K562 (cell line): Measurements from ENCODE around the gene GFI1B. TPM values are rescaled to one million over a fixed set of nuclear protein-coding genes. Genes with fewer than 3 reads are reported as not detected.

Source experiments
- ARID1B ChIP-seq: fragments of 450-650 bp; IDR thresholded peaks from 2 replicates; pipeline ENCODE4 v1.6.1; 2016; ENCODE audit warnings: antibody characterized with exemption, mild to moderate bottlenecking, inconsistent platforms
- CEBPG ChIP-seq, 3 experiments: fragments of 200-800 bp in 1 of 3; sonication (Bioruptor generic) in 1 of 3; sonication (generic) in 1 of 3; formaldehyde crosslinking in 1 of 3; IDR thresholded peaks in 2 of 3; conservative IDR thresholded peaks in 1 of 3; 2 replicates each; pipeline versions ENCODE4 v1.6.1 to v1.8.0; 2016 to 2022; ENCODE audit warnings: missing compliant biosample characterization in 2 of 3, missing genetic modification characterization in 2 of 3, mild to moderate bottlenecking in 1 of 3, missing genetic modification reagents in 1 of 3
- DIDO1 ChIP-seq: fragments of 450-650 bp; IDR thresholded peaks from 2 replicates; pipeline ENCODE4 v1.6.1; 2016; ENCODE audit warnings: low read depth, missing biosample characterization, missing genetic modification characterization
- E2F4 ChIP-seq: sonication (generic); formaldehyde crosslinking; IDR thresholded peaks from 2 replicates; pipeline ENCODE4 v1.8.0; 2022; ENCODE audit warnings: mild to moderate bottlenecking, low read depth, missing genetic modification reagents
- FOXJ3 ChIP-seq: sonication (generic); formaldehyde crosslinking; IDR thresholded peaks from 2 replicates; pipeline ENCODE4 v1.4.0; 2020; ENCODE audit warnings: mild to moderate bottlenecking, missing genetic modification reagents
- FOXO4 ChIP-seq: fragments of 450-650 bp; formaldehyde crosslinking; IDR thresholded peaks from 2 replicates; pipeline ENCODE4 v1.4.0; 2020; ENCODE audit warnings: mild to moderate bottlenecking, moderate library complexity
- GABPB2 ChIP-seq: fragments of 250-450 bp; sonication (Bioruptor Pico); conservative IDR thresholded peaks from 2 replicates; pipeline ENCODE4 v1.5.1; 2021; ENCODE audit warnings: mild to moderate bottlenecking
- HDAC1 ChIP-seq, 2 experiments: fragments of 450-650 bp; IDR thresholded peaks; 2 replicates each; pipeline ENCODE4 v1.6.1; 2016 to 2017; ENCODE audit warnings: inconsistent platforms in 1 of 2, mild to moderate bottlenecking in 1 of 2, moderate library complexity in 1 of 2
- KAT8 ChIP-seq: fragments of 450-650 bp; IDR thresholded peaks from 2 replicates; pipeline ENCODE4 v1.6.1; 2016; ENCODE audit warnings: low read depth, mild to moderate bottlenecking
- KDM2B ChIP-seq: fragments of 250-450 bp; sonication (Bioruptor Pico); IDR thresholded peaks from 2 replicates; pipeline ENCODE4 v1.8.0; 2021; ENCODE audit warnings: mild to moderate bottlenecking, moderate library complexity
- KHSRP ChIP-seq: fragments of 450-650 bp; IDR thresholded peaks from 2 replicates; pipeline ENCODE4 v1.6.1; 2017
- KLF16 ChIP-seq: IDR thresholded peaks from 2 replicates; pipeline ENCODE4 v1.6.1; 2016; ENCODE audit warnings: antibody characterized with exemption
- NCOA6 ChIP-seq: fragments of 450-650 bp; IDR thresholded peaks from 2 replicates; pipeline ENCODE4 v1.6.1; 2017; ENCODE audit warnings: mild to moderate bottlenecking
- NR0B1 ChIP-seq: fragments of 450-650 bp; IDR thresholded peaks from one replicate; pipeline ENCODE4 v1.6.1; 2018; ENCODE audit warnings: mild to moderate bottlenecking, moderate library complexity; ENCODE audit not compliant: partially characterized antibody
- NR3C1 ChIP-seq: sonication (generic); formaldehyde crosslinking; IDR thresholded peaks from 2 replicates; pipeline ENCODE4 v1.8.1; 2022; ENCODE audit warnings: missing genetic modification reagents
- PHF20 ChIP-seq: fragments of 450-650 bp; IDR thresholded peaks from 2 replicates; pipeline ENCODE4 v1.6.1; 2018; ENCODE audit not compliant: partially characterized antibody
- SAFB2 ChIP-seq: fragments of 200-400 bp; formaldehyde crosslinking; IDR thresholded peaks from 2 replicates; pipeline ENCODE4 v1.6.1; 2018; ENCODE audit warnings: borderline replicate concordance, low read length, low read depth, moderate library complexity; ENCODE audit not compliant: severe bottlenecking
- TRIM24 ChIP-seq, 2 experiments: fragments of 450-650 bp; IDR thresholded peaks; 2 replicates each; pipeline ENCODE4 v1.6.1; 2016
- ZBTB17 ChIP-seq: fragments of 450-650 bp; formaldehyde crosslinking; IDR thresholded peaks from 2 replicates; pipeline ENCODE4 v1.4.0; 2020; ENCODE audit warnings: mild to moderate bottlenecking
- ZZZ3 ChIP-seq: fragments of 450-650 bp; IDR thresholded peaks from 2 replicates; pipeline ENCODE4 v1.6.1; 2016; ENCODE audit warnings: antibody characterized with exemption, mild to moderate bottlenecking, moderate library complexity
- polyA plus RNA-seq, 8 experiments: library from polyadenylated mRNA; depleted of rRNA in 4 of 8; stranded (reverse) in 5 of 8; unstranded in 3 of 8; fragments of >200 nt; fragmentation: Nextera tagmentation in 2 of 8; fragmentation: Illumina TruSeq in 1 of 8; extraction: Ambion mirVana in 2 of 8; extraction: Trizol in 1 of 8; gene quantifications; 2 replicates each; pipeline versions ENCODE4 v1.2.1 to v1.2.3, GENCODE V29; 2011 to 2014; ENCODE audit warnings: inconsistent platforms in 1 of 8, missing spikeins in 1 of 8
- total RNA-seq, 7 experiments: library from RNA; depleted of rRNA in 6 of 7; stranded (reverse); fragments of >200 nt in 6 of 7; fragmentation: Illumina TruSeq in 2 of 7; extraction: Trizol in 2 of 7; gene quantifications; 2 replicates each; pipeline versions ENCODE4 v1.2.1 to v1.2.3, GENCODE V29; 2011 to 2021; ENCODE audit warnings: low replicate concordance in 1 of 7
- TF ChIP-seq, protein P1 (sequence below): fragments of 450-650 bp; formaldehyde crosslinking; IDR thresholded peaks from 2 replicates; pipeline ENCODE4 v1.4.0; 2020; ENCODE audit warnings: mild to moderate bottlenecking, moderate library complexity
- TF ChIP-seq, protein P2 (sequence below): sonication (generic); formaldehyde crosslinking; IDR thresholded peaks from 2 replicates; pipeline ENCODE4 v1.8.0; 2022; ENCODE audit warnings: missing genetic modification reagents, mild to moderate bottlenecking, borderline replicate concordance

The GFI1B gene
- total and polyA plus RNA-seq, 9 of the 15 experiments (the other 6 are each of a cell fraction or from before 2014, with no cell fraction given), result 8.0 to 75.7 (median 34.5) TPM

DNA sequence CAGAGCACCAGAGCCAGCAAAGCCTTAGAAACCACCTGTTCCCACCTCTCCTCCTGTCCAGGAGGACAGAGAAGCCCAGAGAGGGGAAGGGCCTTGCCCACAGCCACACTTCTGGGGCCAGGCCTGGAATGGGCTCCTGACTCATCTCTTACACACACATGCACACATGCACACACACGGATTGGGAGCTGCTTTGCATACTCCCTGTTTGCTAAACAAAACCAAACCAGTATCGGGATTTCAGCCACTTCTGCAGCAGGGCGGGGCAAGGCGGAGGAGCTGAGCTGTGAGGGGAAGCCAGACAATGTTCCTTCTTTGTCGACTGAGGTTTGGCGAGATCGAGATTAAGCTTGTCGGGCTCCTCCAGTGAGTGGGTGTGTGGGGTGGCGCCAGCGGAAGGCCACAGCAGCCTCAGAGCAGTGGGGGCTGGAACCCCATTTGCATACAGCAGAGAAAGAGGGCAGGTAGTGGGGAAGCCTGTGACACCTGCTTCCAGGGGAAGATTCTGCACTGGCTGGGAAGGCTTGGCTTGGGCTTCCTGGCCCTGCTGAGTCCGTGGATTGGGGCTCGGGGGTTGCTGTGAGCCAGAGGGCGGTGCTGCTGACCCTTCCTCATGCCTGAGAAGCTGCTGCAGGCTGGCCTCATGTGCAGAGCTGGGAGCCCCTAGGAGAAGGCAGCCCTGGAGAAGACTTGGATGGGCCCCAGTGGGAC, 16.1 kb downstream of the GFI1B start (continued):
- TF ChIP-seq ZBTB17 (CRISPR knock-in tag), result no peak
- TF ChIP-seq FOXJ3 (CRISPR knock-in tag), result no peak
- no peak for TF ChIP-seq KHSRP
- no peak for TF ChIP-seq NR3C1 (CRISPR knock-in tag)
- no peak for TF ChIP-seq KDM2B (CRISPR knock-in tag)
- TF ChIP-seq E2F4 (CRISPR knock-in tag), result no peak
- peak; percentile 86 for TF ChIP-seq KLF16
- TF ChIP-seq, protein P1, sequence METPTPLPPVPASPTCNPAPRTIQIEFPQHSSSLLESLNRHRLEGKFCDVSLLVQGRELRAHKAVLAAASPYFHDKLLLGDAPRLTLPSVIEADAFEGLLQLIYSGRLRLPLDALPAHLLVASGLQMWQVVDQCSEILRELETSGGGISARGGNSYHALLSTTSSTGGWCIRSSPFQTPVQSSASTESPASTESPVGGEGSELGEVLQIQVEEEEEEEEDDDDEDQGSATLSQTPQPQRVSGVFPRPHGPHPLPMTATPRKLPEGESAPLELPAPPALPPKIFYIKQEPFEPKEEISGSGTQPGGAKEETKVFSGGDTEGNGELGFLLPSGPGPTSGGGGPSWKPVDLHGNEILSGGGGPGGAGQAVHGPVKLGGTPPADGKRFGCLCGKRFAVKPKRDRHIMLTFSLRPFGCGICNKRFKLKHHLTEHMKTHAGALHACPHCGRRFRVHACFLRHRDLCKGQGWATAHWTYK (CRISPR knock-in tag), result no peak
- no peak for TF ChIP-seq PHF20
- TF ChIP-seq KAT8, result no peak
- peak; percentile 89 for TF ChIP-seq ARID1B
- no peak for TF ChIP-seq SAFB2
- no peak for TF ChIP-seq ZZZ3
- TF ChIP-seq NR0B1, result no peak
- TF ChIP-seq TRIM24 (IDR thresholded peaks at IDR 0.05), result peak; percentile 22 to 71; a peak in 3 of 4 replicates
- no peak for TF ChIP-seq GABPB2 (CRISPR knock-in tag)
- TF ChIP-seq HDAC1 (IDR thresholded peaks at IDR 0.05), result peak in 1 of 2 experiments; percentile 96; a peak in 2 of 4 replicates
- TF ChIP-seq, protein P2, sequence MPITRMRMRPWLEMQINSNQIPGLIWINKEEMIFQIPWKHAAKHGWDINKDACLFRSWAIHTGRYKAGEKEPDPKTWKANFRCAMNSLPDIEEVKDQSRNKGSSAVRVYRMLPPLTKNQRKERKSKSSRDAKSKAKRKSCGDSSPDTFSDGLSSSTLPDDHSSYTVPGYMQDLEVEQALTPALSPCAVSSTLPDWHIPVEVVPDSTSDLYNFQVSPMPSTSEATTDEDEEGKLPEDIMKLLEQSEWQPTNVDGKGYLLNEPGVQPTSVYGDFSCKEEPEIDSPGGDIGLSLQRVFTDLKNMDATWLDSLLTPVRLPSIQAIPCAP (CRISPR knock-in tag), result no peak
- no peak for TF ChIP-seq NCOA6
- no peak for TF ChIP-seq DIDO1 (tag)
- no peak for TF ChIP-seq FOXO4 (CRISPR knock-in tag)
- no peak for TF ChIP-seq CEBPG (CRISPR knock-in tag; IDR thresholded peaks at IDR 0.05)
- TF ChIP-seq CEBPG (tag; conservative IDR thresholded peaks at IDR 0.05 in 1 of 2, IDR thresholded peaks at IDR 0.05 in 1 of 2), result no peak
